Common myeloid progenitor, CD34-positive (primary cell): ENCODE measurements around the gene THSD7B.

Source experiments
- CTCF ChIA-PET: fragments of 350-600 bp; sonication (Branson Sonifier 250); formaldehyde crosslinking; loops from one replicate; lab custom pipeline; 2021; ENCODE audit warnings: antibody characterized with exemption; lab: Charles Lee
- POLR2A ChIA-PET: fragments of 350-600 bp; sonication (Branson Sonifier 250); formaldehyde crosslinking; loops from one replicate; lab custom pipeline; 2021; ENCODE audit warnings: antibody characterized with exemption; lab: Charles Lee
- DNase-seq, 3 donors: peaks; one replicate each; pipeline versions ENCODE4 v3.0.0 to v3.0.0-alpha.2; 2013
- H3K27ac ChIP-seq, 2 experiments: 1 replicate in 1 of 2; 2 replicates in 1 of 2; pipeline ENCODE4 v1.7.0; 2013; ENCODE audit warnings: inconsistent platforms in 2 of 2, low read length in 2 of 2, mild to moderate bottlenecking in 2 of 2, low read depth in 1 of 2, moderate library complexity in 1 of 2; ENCODE audit not compliant: severe bottlenecking in 2 of 2, insufficient read depth in 1 of 2, poor library complexity in 1 of 2
- H3K27me3 ChIP-seq, 5 experiments: replicated peaks in 2 of 5; 1 replicate in 3 of 5; 2 replicates in 2 of 5; pipeline versions ENCODE4 v1.6.1 to v1.7.0; 2013; ENCODE audit warnings: low read length in 4 of 5, mild to moderate bottlenecking in 2 of 5, moderate library complexity in 2 of 5, inconsistent platforms in 1 of 5; ENCODE audit not compliant: insufficient read depth in 5 of 5, control insufficient read depth in 4 of 5
- H3K36me3 ChIP-seq, 4 experiments: 1 replicate in 2 of 4; 2 replicates in 2 of 4; pipeline versions ENCODE4 v1.6.1 to v1.7.0; 2013; ENCODE audit warnings: low read length in 3 of 4, control low read depth in 1 of 4, mild to moderate bottlenecking in 1 of 4; ENCODE audit not compliant: control insufficient read depth in 4 of 4, insufficient read depth in 4 of 4
- H3K4me1 ChIP-seq, 4 experiments: 1 replicate in 3 of 4; 2 replicates in 1 of 4; pipeline versions ENCODE4 v1.6.1 to v1.7.1; 2013; ENCODE audit warnings: low read length in 3 of 4, mild to moderate bottlenecking in 3 of 4, control low read depth in 1 of 4, inconsistent platforms in 1 of 4, moderate library complexity in 1 of 4; ENCODE audit not compliant: control insufficient read depth in 4 of 4, insufficient read depth in 4 of 4; ENCODE audit errors: control extremely low read depth in 1 of 4
- H3K4me3 ChIP-seq, 7 experiments: 1 replicate in 4 of 7; 2 replicates in 3 of 7; pipeline versions ENCODE4 v1.5.1 to v1.7.0; 2013; ENCODE audit warnings: mild to moderate bottlenecking in 7 of 7, low read length in 6 of 7, moderate library complexity in 6 of 7, inconsistent platforms in 2 of 7, low read depth in 2 of 7, control low read depth in 1 of 7; ENCODE audit not compliant: insufficient read depth in 4 of 7, control insufficient read depth in 1 of 7; ENCODE audit errors: extremely low read depth in 1 of 7
- H3K9me3 ChIP-seq, 5 experiments: 1 replicate in 4 of 5; 2 replicates in 1 of 5; pipeline versions ENCODE4 v1.6.1 to v1.7.1; 2013; ENCODE audit warnings: low read length in 4 of 5, mild to moderate bottlenecking in 2 of 5, inconsistent platforms in 1 of 5, low read depth in 1 of 5, moderate library complexity in 1 of 5; ENCODE audit not compliant: control insufficient read depth in 4 of 5, insufficient read depth in 2 of 5; ENCODE audit errors: control extremely low read depth in 1 of 5
- WGBS: methylation state at CpG from one replicate; pipeline ENCODE4 v1.1.5; 2013; ENCODE audit not compliant: insufficient coverage; 5-methylcytosine and 5-hydroxymethylcytosine counted together

Gene THSD7B

GRCh38 chr2:137229834-137230233 lies 464.5 kb downstream of the THSD7B start:
- no peak for DNase-seq
- no peaks in the 10 kb centered on the region for H3K9me3 ChIP-seq
- CTCF ChIA-PET = no interaction called here
- H3K27ac ChIP-seq = no peak overlapping the region
- no peaks in the 10 kb centered on the region for H3K4me1 ChIP-seq
- H3K27me3 ChIP-seq = no peaks in the 10 kb centered on the region
- no peak overlapping the region for H3K4me3 ChIP-seq
- POLR2A ChIA-PET = no interaction called here
- 100% methylated on average over 3 of the region's 5 CpGs for WGBS
- H3K36me3 ChIP-seq = no peaks in the 10 kb centered on the region

- no peak overlapping the region for H3K27ac ChIP-seq
- no peak for DNase-seq
- H3K36me3 ChIP-seq = no peaks in the 10 kb centered on the region
- POLR2A ChIA-PET = no interaction called here
- H3K27me3 ChIP-seq = no peaks in the 10 kb centered on the region
- H3K4me3 ChIP-seq = no peak overlapping the region
- no peaks in the 10 kb centered on the region for H3K9me3 ChIP-seq
- CTCF ChIA-PET = no interaction called here
- 63% methylated on average over 3 of the region's 4 CpGs for WGBS
- H3K4me1 ChIP-seq = no peaks in the 10 kb centered on the region
Measured at GRCh38 chr2:137231628-137232027, 466.3 kb downstream of the THSD7B start.

DNA sequence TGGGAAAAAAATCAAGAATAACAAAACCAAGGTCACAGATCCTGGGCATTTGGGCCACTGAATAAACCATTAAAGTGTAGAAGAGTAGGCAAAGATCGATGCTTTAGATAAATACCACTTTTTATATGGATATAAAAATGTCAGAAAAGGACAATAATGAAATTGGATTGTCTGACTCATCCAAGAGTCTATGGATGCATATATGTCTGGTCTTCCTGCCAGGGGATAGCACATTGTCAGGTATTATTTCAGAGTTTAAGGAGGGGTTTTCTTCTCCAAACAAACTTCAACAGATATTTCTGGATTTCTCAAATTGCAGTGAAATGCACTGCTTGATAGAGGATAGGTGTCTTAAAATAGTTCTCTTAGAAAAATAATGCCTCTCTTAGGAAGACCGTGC lies 466.7 kb downstream of the THSD7B start:
- ChIA-PET POLR2A (no interaction called here), CTCF (no interaction called here)
- no peak overlapping the region for H3K4me3 ChIP-seq
- no peaks in the 10 kb centered on the region for H3K36me3 ChIP-seq
- H3K9me3 ChIP-seq = no peaks in the 10 kb centered on the region
- DNase-seq = no peak
- no peaks in the 10 kb centered on the region for H3K27me3 ChIP-seq
- no peaks in the 10 kb centered on the region for H3K4me1 ChIP-seq
- no peak overlapping the region for H3K27ac ChIP-seq
- no CpG with 5 or more reads among the region's 2 CpGs for WGBS

- POLR2A ChIA-PET = no interaction called here
- CTCF ChIA-PET = no interaction called here
- H3K36me3 ChIP-seq = no peaks in the 10 kb centered on the region
- H3K9me3 ChIP-seq = no peaks in the 10 kb centered on the region
- no peak overlapping the region for H3K27ac ChIP-seq
- no peak for DNase-seq
- H3K4me1 ChIP-seq = no peaks in the 10 kb centered on the region
- H3K27me3 ChIP-seq = no peaks in the 10 kb centered on the region
- no peak overlapping the region for H3K4me3 ChIP-seq
- no CpG with 5 or more reads among the region's 3 CpGs for WGBS
Measured at GRCh38 chr2:137233091-137233490, 467.7 kb downstream of the THSD7B start.

GRCh38 chr2:137237055-137237454 lies 471.7 kb downstream of the THSD7B start:
- ChIA-PET CTCF (no interaction called here), POLR2A (no interaction called here)
- Histone ChIP-seq H3K27ac (no peak overlapping the region), H3K27me3 (no peaks in the 10 kb centered on the region), H3K36me3 (no peaks in the 10 kb centered on the region), H3K4me3 (no peak overlapping the region), H3K4me1 (no peaks in the 10 kb centered on the region), H3K9me3 (no peaks in the 10 kb centered on the region)
- 92% methylated on average over 3 of the region's 4 CpGs for WGBS
- DNase-seq = no peak

DNA sequence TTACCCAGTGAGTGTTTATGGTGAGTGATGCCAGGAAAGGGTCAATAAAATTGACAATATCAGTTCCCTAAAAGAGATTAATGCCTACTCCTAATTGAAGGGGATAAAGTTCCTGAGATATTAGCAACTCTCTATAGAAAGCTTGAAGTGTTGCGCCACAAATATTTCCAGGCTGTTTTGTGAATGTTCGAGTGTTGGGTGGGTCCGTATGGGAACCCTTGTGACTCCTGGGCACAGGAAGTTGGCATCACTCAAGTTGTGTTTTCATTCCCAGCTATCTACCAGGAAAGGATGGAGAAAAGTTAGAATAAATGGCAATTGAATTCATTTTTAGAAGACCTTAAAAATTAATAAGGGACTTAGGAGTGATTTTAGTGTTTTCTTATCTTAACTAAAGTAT lies 472.7 kb downstream of the THSD7B start:
- H3K4me3 ChIP-seq = no peak overlapping the region
- DNase-seq = no peak
- POLR2A ChIA-PET = no interaction called here
- no peaks in the 10 kb centered on the region for H3K27me3 ChIP-seq
- H3K27ac ChIP-seq = no peak overlapping the region
- CTCF ChIA-PET = no interaction called here
- no peaks in the 10 kb centered on the region for H3K9me3 ChIP-seq
- H3K4me1 ChIP-seq = no peaks in the 10 kb centered on the region
- no peaks in the 10 kb centered on the region for H3K36me3 ChIP-seq
- 100% methylated on average over 2 of the region's 3 CpGs for WGBS

DNA sequence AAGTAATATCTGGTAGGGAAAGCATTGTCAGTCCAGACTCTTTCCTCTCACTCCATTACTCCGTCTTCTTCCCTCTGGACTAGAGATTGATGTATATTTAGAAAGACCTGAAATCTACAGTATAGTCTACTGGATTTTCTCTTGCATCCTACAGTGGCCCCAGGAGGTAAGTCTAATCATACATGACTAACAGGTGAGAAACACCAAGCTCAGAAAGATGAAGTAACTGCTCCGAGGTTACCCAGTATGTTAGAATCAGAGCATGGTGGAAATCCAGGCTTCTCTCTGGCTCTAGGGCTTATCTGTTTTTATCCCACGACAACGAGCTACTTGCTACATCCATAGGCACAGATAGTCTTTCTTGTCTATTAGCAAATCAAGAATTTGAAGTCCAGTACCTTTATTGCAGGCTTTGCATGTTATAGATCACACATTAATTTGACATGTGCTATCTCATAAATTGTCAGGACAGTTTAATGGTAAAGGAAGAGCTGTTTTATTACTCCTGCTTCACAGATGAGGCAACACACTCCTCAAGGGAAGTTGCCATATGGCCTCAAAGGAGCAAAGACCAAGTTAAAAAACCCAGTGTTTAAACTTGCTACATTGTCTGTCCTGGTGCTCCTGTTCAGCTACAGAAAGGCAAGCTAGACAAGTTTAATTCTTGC lies 484.3 kb downstream of the THSD7B start:
- Histone ChIP-seq H3K36me3 (no peaks in the 10 kb centered on the region), H3K27ac (no peak overlapping the region), H3K4me3 (no peak overlapping the region), H3K4me1 (no peaks in the 10 kb centered on the region), H3K27me3 (no peaks in the 10 kb centered on the region), H3K9me3 (no peaks in the 10 kb centered on the region)
- POLR2A ChIA-PET = interaction anchor here (0.6 kb wide), 1 partner anchor 247 kb away, joined by 3 read pairs; no protein-coding TSS in a partner anchor
- CTCF ChIA-PET = no interaction called here
- WGBS = 75% methylated on average over 1 of the region's 4 CpGs
- no peak for DNase-seq
